GM19025 (cell line): ENCODE measurements around the gene CCM2.
"Not testable (repeated sequence)": the region's sequence is repeated elsewhere in the genome, so short reads cannot be mapped to it uniquely, and the experiment has no call there.

Experiments used
- ATAC-seq: cut with Tn5 transposase; IDR thresholded peaks from one replicate; pipeline ENCODE4 v1.9.1; 2021; ENCODE audit warnings: mild to moderate bottlenecking, low read depth, moderate library complexity; ENCODE audit not compliant: unreplicated experiment

The CCM2 gene

GRCh38 chr7:45028138-45028919, 28.3 kb downstream of the CCM2 start:
- ATAC-seq: no peak

GRCh38 chr7:45028920-45029344, 28.9 kb downstream of the CCM2 start:
- no peak for ATAC-seq

GRCh38 chr7:45031829-45032228, 31.8 kb downstream of the CCM2 start:
- ATAC-seq: no peak

- no peak for ATAC-seq
These were observed 32.4 kb downstream of the CCM2 start for GRCh38 chr7:45032421-45032820.

GRCh38 chr7:45033261-45033930, 33.4 kb downstream of the CCM2 start:
- ATAC-seq: no peak

GRCh38 chr7:45033931-45034290, 33.9 kb downstream of the CCM2 start:
- ATAC-seq: no peak

GRCh38 chr7:45034710-45035109, 34.7 kb downstream of the CCM2 start:
- ATAC-seq: not testable (repeated sequence)

GRCh38 chr7:45035371-45035770, 35.4 kb downstream of the CCM2 start:
- no peak for ATAC-seq

- no peak for ATAC-seq
These were observed 35.9 kb downstream of the CCM2 start for GRCh38 chr7:45035893-45036292.

GRCh38 chr7:45036317-45036716, 36.3 kb downstream of the CCM2 start:
- ATAC-seq: no peak

GRCh38 chr7:45036796-45037195, 36.8 kb downstream of the CCM2 start:
- ATAC-seq: no peak

GRCh38 chr7:45037876-45038275, 37.9 kb downstream of the CCM2 start:
- ATAC-seq: no peak

GRCh38 chr7:45039106-45039505, 39.1 kb downstream of the CCM2 start:
- ATAC-seq: no peak

GRCh38 chr7:45044338-45044737, 44.3 kb downstream of the CCM2 start:
- no peak for ATAC-seq

GRCh38 chr7:45048748-45049147, 48.7 kb downstream of the CCM2 start:
- no peak for ATAC-seq

GRCh38 chr7:45050198-45050597, 50.2 kb downstream of the CCM2 start:
- ATAC-seq: no peak

GRCh38 chr7:45052011-45052410, 52.0 kb downstream of the CCM2 start:
- no peak for ATAC-seq

GRCh38 chr7:45053401-45053800, 53.4 kb downstream of the CCM2 start:
- ATAC-seq: no peak

GRCh38 chr7:45053941-45054340, 53.9 kb downstream of the CCM2 start:
- no peak for ATAC-seq

- no peak for ATAC-seq
These were observed 54.4 kb downstream of the CCM2 start for GRCh38 chr7:45054442-45054841.

GRCh38 chr7:45055016-45055415, 55.0 kb downstream of the CCM2 start:
- no peak for ATAC-seq

GRCh38 chr7:45055594-45056219, 55.7 kb downstream of the CCM2 start:
- no peak for ATAC-seq
